ENCODE results near the gene TBC1D8B.
"Not testable (repeated sequence)": the region's sequence is repeated elsewhere in the genome, so short reads cannot be mapped to it uniquely, and the experiment has no call there.

TBC1D8B gene

GRCh38 chrX:106872796-106873195 is 70.3 kb downstream of the TBC1D8B start:
- not testable (repeated sequence) for H3K36me3 Mint-ChIP-seq; H3K4me1 Mint-ChIP-seq; H3K9me3 Mint-ChIP-seq; ATAC-seq (replicated peaks); H3K27ac Mint-ChIP-seq; H3K4me3 Mint-ChIP-seq; DNase-seq
- peaks cover 0 to 14% of the 10 kb centered on the region in 2 donors for H3K27me3 Mint-ChIP-seq

- H3K4me1 Mint-ChIP-seq: no peaks in the 10 kb centered on the region
- H3K27ac Mint-ChIP-seq: no peak overlapping the region
- no peak for ATAC-seq (replicated peaks)
- H3K9me3 Mint-ChIP-seq: no peaks in the 10 kb centered on the region
- DNase-seq: no peak
- H3K4me3 Mint-ChIP-seq: no peak overlapping the region
- no peaks in the 10 kb centered on the region for H3K36me3 Mint-ChIP-seq
- H3K27me3 Mint-ChIP-seq: peaks cover 0 to 17% of the 10 kb centered on the region in 2 donors
Measured at GRCh38 chrX:106874075-106874474, 71.6 kb downstream of the TBC1D8B start.

DNA sequence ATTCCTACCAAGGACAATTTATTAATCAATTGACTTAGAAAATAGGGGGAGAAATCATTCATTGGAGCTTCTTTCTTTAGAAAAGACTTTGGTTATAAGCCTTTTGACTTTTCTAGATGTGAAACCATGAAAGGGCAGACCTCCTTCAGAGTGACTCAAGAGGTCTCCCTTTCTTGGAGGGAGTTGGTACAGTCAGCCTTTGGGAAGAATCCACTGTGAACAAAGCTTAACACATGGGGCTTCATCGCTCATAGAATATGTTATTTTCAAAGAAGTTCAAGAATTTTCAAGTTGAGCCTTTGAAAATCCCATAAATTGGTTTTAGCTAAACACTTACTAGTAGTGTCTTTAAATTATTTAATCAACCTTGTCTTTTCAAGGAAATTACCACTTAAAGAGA is 72.7 kb downstream of the TBC1D8B start:
- Mint-ChIP-seq H3K36me3 (no peaks in the 10 kb centered on the region), H3K9me3 (no peaks in the 10 kb centered on the region), H3K4me3 (no peak overlapping the region), H3K27ac (no peak overlapping the region), H3K4me1 (no peaks in the 10 kb centered on the region), H3K27me3 (peaks cover 0 to 26% of the 10 kb centered on the region in 2 donors)
- ATAC-seq (replicated peaks): no peak
- no peak for DNase-seq

DNA sequence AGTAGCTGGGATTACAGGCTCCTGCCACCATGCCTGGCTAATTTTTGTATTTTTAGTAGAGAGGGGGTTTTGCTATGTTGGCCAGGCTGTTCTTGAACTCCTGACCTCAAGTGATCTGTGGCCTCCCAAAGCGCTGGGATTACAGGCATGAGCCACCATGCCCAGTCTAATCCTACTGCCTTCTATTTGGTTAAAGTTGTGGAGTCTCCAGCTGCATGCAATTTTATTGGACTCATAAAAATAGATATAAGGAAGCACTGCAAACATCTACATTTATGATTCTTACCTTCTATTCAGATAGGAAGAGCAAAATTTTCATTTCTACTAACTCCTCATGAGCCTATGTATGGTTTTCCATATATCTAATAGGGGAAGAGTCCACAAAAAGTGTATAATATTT is 87.0 kb downstream of the TBC1D8B start:
- Mint-ChIP-seq H3K27ac (no peak overlapping the region), H3K36me3 (no peaks in the 10 kb centered on the region), H3K4me3 (no peak overlapping the region), H3K9me3 (peaks cover 0 to 3% of the 10 kb centered on the region in 2 donors), H3K4me1 (no peaks in the 10 kb centered on the region), H3K27me3 (peaks cover 6 to 25% of the 10 kb centered on the region in 2 donors)
- DNase-seq (no peak), ATAC-seq (replicated peaks) (no peak)

GRCh38 chrX:106891762-106892460 is 89.4 kb downstream of the TBC1D8B start:
- Mint-ChIP-seq H3K27ac (no peak overlapping the region), H3K4me1 (no peaks in the 10 kb centered on the region), H3K36me3 (no peaks in the 10 kb centered on the region), H3K4me3 (no peak overlapping the region), H3K27me3 (peaks cover 6 to 37% of the 10 kb centered on the region in 2 donors), H3K9me3 (peaks cover 0 to 3% of the 10 kb centered on the region in 2 donors)
- ATAC-seq (replicated peaks) (no peak), DNase-seq (no peak)

DNA sequence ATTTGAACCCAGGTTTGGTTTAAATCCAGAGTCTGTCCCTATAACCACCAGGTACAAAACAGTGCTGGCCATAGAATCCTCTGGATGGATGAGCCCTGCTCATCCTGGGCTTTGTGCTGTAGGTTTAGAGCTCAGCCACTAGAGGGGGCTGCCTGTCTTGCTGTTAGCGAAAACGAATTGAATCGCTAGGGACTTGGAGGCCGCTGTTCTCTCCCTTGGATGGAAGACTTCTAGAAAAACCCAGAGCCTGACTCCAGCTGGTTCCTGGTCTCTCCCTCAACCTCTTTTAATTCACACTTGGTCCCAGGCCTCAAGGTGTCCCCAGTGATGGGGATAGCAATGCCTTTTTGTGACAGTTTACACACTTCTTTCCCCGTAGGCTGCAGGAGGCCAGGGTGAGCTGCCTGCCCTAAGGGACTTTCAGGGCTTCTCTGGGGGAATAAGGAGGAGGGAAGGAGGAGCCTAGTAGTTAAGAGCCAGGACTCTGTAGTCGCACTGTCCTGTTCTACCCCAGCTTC is 92.0 kb downstream of the TBC1D8B start:
- ATAC-seq (replicated peaks) (peak; percentile 54 to 70), DNase-seq (peak; percentile 15)
- no peaks in the 10 kb centered on the region for H3K36me3 Mint-ChIP-seq
- H3K27ac Mint-ChIP-seq: no peak overlapping the region
- H3K9me3 Mint-ChIP-seq: no peaks in the 10 kb centered on the region
- H3K27me3 Mint-ChIP-seq: peaks cover 6 to 27% of the 10 kb centered on the region in 2 donors
- H3K4me1 Mint-ChIP-seq: no peaks in the 10 kb centered on the region
- no peak overlapping the region for H3K4me3 Mint-ChIP-seq

DNA sequence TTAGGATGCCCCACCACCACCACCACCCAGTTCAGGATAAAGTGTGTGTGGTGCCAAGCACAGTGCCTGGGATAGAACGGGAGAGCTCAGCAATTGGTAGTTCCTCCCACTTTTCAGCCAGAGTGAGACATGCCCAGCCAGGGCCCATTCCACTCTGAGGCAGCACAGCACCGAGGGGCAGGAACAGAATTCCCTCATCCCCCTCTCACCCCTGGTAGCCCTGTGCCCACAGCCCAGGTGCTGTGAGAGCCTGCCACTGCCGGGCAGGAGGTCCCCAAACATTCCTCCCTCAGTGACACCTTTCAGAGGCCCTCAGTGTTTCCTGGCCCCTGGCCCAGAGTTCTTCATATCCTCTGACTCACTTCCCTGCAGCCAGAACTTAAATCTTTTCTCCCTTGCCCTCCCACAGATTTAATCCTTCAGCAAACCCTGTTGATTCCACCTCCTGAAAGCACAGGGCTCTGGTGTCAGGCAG is 92.5 kb downstream of the TBC1D8B start:
- ATAC-seq (replicated peaks) (no peak), DNase-seq (no peak)
- H3K27me3 Mint-ChIP-seq: peaks cover 6 to 27% of the 10 kb centered on the region in 2 donors

GRCh38 chrX:106897259-106897658 is 94.8 kb downstream of the TBC1D8B start:
- DNase-seq (no peak), ATAC-seq (replicated peaks) (no peak)
- Mint-ChIP-seq H3K27ac (no peak overlapping the region), H3K4me3 (no peak overlapping the region), H3K36me3 (no peaks in the 10 kb centered on the region), H3K4me1 (no peaks in the 10 kb centered on the region), H3K9me3 (no peaks in the 10 kb centered on the region), H3K27me3 (peaks cover 6 to 22% of the 10 kb centered on the region in 2 donors)

More for the DNA sequence above, 92.5 kb downstream of the TBC1D8B start:
- Mint-ChIP-seq H3K27ac (no peak overlapping the region), H3K4me1 (no peaks in the 10 kb centered on the region), H3K36me3 (no peaks in the 10 kb centered on the region), H3K4me3 (no peak overlapping the region), H3K9me3 (no peaks in the 10 kb centered on the region)

DNA sequence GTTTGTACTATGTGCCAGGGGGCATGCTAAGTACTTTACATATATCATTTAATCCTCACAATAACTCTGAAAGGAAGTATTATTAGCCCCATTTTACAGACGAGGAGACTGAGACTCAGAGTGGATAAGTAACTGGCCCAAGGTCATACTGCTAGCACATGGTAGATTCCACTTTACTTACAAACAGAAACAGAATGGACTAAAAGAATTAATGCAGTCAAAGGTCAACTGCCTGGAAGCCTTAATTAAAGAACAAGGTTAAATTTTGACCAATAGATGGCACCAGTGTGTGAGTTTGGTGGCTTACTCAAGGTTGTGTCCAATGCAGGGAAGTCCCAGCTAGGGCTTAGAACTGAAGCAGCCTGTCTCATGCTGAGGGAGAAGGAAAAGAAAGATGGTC is 96.0 kb downstream of the TBC1D8B start:
- no peak overlapping the region for H3K4me3 Mint-ChIP-seq
- H3K27me3 Mint-ChIP-seq: peaks cover 1 to 17% of the 10 kb centered on the region in 2 donors
- peak; percentile 77 to 81 for ATAC-seq (replicated peaks)
- no peaks in the 10 kb centered on the region for H3K4me1 Mint-ChIP-seq
- H3K36me3 Mint-ChIP-seq: no peaks in the 10 kb centered on the region
- peak; percentile 14 for DNase-seq
- H3K27ac Mint-ChIP-seq: no peak overlapping the region
- no peaks in the 10 kb centered on the region for H3K9me3 Mint-ChIP-seq

- DNase-seq (no peak), ATAC-seq (replicated peaks) (no peak)
- Mint-ChIP-seq H3K4me3 (no peak overlapping the region), H3K9me3 (no peaks in the 10 kb centered on the region), H3K4me1 (no peaks in the 10 kb centered on the region), H3K27me3 (peaks cover 0 to 14% of the 10 kb centered on the region in 2 donors), H3K36me3 (no peaks in the 10 kb centered on the region), H3K27ac (no peak overlapping the region)
Measured at GRCh38 chrX:106899276-106899675, 96.8 kb downstream of the TBC1D8B start.

GRCh38 chrX:106899841-106900240 is 97.4 kb downstream of the TBC1D8B start:
- Mint-ChIP-seq H3K9me3 (no peaks in the 10 kb centered on the region), H3K4me3 (no peak overlapping the region), H3K27me3 (peaks cover 0 to 14% of the 10 kb centered on the region in 2 donors), H3K4me1 (no peaks in the 10 kb centered on the region), H3K36me3 (no peaks in the 10 kb centered on the region), H3K27ac (no peak overlapping the region)
- ATAC-seq (replicated peaks): no peak
- DNase-seq: no peak

GRCh38 chrX:106901341-106901740 is 98.9 kb downstream of the TBC1D8B start:
- DNase-seq: no peak
- Mint-ChIP-seq H3K9me3 (no peaks in the 10 kb centered on the region), H3K4me3 (no peak overlapping the region), H3K27ac (no peak overlapping the region), H3K36me3 (no peaks in the 10 kb centered on the region), H3K27me3 (peaks cover 0 to 1% of the 10 kb centered on the region in 2 donors), H3K4me1 (no peaks in the 10 kb centered on the region)
- no peak for ATAC-seq (replicated peaks)

- DNase-seq (no peak), ATAC-seq (replicated peaks) (no peak)
- no peaks in the 10 kb centered on the region for H3K9me3 Mint-ChIP-seq
- no peak overlapping the region for H3K4me3 Mint-ChIP-seq
- H3K4me1 Mint-ChIP-seq: no peaks in the 10 kb centered on the region
- no peaks in the 10 kb centered on the region for H3K36me3 Mint-ChIP-seq
- H3K27ac Mint-ChIP-seq: no peak overlapping the region
- H3K27me3 Mint-ChIP-seq: peaks cover 0 to 4% of the 10 kb centered on the region in 2 donors
Measured at GRCh38 chrX:106901781-106902219, 99.3 kb downstream of the TBC1D8B start.

GRCh38 chrX:106902684-106903083 is 100.2 kb downstream of the TBC1D8B start:
- no peak overlapping the region for H3K27ac Mint-ChIP-seq
- no peaks in the 10 kb centered on the region for H3K36me3 Mint-ChIP-seq
- peaks cover 0 to 4% of the 10 kb centered on the region in 2 donors for H3K27me3 Mint-ChIP-seq
- no peaks in the 10 kb centered on the region for H3K9me3 Mint-ChIP-seq
- no peak overlapping the region for H3K4me3 Mint-ChIP-seq
- no peaks in the 10 kb centered on the region for H3K4me1 Mint-ChIP-seq
- no peak for DNase-seq
- ATAC-seq (replicated peaks): no peak

GRCh38 chrX:106903291-106903824 is 100.9 kb downstream of the TBC1D8B start, which contains the start of gene RIPPLY1:
Gene RIPPLY1 (minus strand): TSS chrX:106903341. CDS start chrX:106903287, 54 bp downstream.
- Mint-ChIP-seq H3K27me3 (peaks cover 0 to 4% of the 10 kb centered on the region in 2 donors), H3K36me3 (no peaks in the 10 kb centered on the region), H3K9me3 (no peaks in the 10 kb centered on the region), H3K4me3 (no peak within 1 kb of the TSS), H3K4me1 (no peaks in the 10 kb centered on the region), H3K27ac (no peak within 1 kb of the TSS)
- peak in 1 of 2 donors; percentile 32 for ATAC-seq (replicated peaks)
- DNase-seq: no peak
